ENCODE measurements around the gene PCBP2. TPM values are rescaled to one million over a fixed set of nuclear protein-coding genes. Genes with fewer than 3 reads are reported as not detected.
A peak's percentile ranks its signal among the peaks of the same experiment; 100 is the strongest.

The PCBP2 gene
- total and polyA plus RNA-seq, 2 experiments from 2014 or later = 100 to 143 TPM

DNA sequence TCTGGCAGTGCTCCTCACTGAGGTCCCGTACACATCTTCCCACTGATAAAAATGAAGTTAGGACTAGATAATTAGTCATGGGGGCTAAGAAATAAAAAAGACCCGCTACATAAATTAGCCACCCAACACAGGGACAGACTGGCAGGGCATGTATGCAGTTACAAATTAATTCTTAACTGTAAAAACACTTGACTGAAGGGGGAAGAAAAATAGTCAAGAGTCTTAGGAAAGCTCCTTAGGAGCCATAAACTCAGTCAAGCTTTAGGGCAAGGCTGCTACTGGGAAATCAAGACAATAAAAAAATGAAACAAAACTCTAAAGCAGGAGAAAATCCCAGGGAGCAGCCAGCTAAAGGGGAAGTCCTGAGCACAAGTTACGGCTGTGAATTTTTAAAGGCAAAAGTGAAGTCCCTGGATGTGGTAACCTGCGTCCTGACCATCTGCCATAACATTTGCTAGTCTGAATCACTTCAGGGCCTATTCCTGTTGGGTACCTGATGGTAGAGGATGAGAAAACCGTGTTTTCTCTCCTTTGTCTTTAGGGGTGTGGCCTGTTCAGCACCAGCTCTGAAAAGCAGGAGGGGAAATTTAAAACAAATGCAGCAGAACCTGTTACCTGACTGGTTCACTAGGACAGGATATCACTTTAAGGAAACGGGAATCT, 62.9 kb downstream of the PCBP2 start:
- peaks cover 44% of the 10 kb centered on the region for H3K36me3 ChIP-seq (ENCODE audit: low read depth)
- in situ Hi-C loops (cut with MboI) = no loop called here

DNA sequence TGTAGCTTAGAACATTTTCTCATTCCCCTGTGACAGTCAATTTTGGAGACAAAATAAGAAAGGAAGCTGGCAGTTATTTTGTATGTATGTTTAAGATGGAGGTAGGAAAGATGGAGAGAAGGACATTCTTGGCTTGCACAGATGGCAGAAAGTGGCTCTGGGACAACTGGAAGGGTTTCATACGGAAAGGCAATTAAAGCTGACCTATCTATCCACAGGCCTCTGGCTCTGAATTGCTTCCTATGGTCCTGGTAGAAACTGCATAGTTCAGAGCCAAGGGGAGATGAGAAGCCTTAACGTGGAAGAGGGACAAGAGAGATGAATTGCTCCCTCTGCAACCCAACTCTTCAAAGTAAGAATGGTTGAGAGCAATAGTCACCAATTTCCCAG, 63.4 kb downstream of the PCBP2 start:
- Histone ChIP-seq H3K36me3 (ENCODE audit: low read depth) (peaks cover 45% of the 10 kb centered on the region), H3K79me2 (ENCODE audit: insufficient read depth) (no peaks in the 10 kb centered on the region), H3K4me1 (ENCODE audit: insufficient read depth) (no peaks in the 10 kb centered on the region), H3K9me3 (ENCODE audit: low read depth) (no peaks in the 10 kb centered on the region), H3K4me3 (no peak overlapping the region), H4K20me1 (ENCODE audit: insufficient read depth) (no peaks in the 10 kb centered on the region), H3K9ac (no peak overlapping the region), H3K27me3 (replicated peaks; ENCODE audit: insufficient read depth) (no peaks in the 10 kb centered on the region), H3F3A (ENCODE audit: insufficient read depth) (peaks cover 6% of the 10 kb centered on the region; the same call in 1 of the 2 replicates), H3K9me2 (ENCODE audit: insufficient read depth) (no peaks in the 10 kb centered on the region), H2AFZ (no peak overlapping the region), H3K4me2 (ENCODE audit: unreplicated experiment) (no peak overlapping the region), H3K27ac (no peak overlapping the region)
- 29 to 57% methylated on average over 2 of the region's 2 CpGs for WGBS, 2 experiments (ENCODE audit: low coverage in 1 of 2, low lambda C conversion rate in 2 of 2, missing lambda C conversion rate in 2 of 2)
- TF ChIP-seq EZH2 (IDR thresholded peaks at IDR 0.05; ENCODE audit: insufficient read depth, poor library complexity, severe bottlenecking) = no peak
- TF ChIP-seq EZH2phosphoT487 (IDR thresholded peaks at IDR 0.05; ENCODE audit: insufficient read depth, low read depth) = no peak
- in situ Hi-C loops (cut with MboI) = no loop called here
- DNase-seq = no peak

More for the DNA sequence above, 62.9 kb downstream of the PCBP2 start:
- Histone ChIP-seq H4K20me1 (ENCODE audit: insufficient read depth) (no peaks in the 10 kb centered on the region), H3K4me2 (ENCODE audit: unreplicated experiment) (no peak overlapping the region), H3K4me3 (no peak overlapping the region), H3K27me3 (replicated peaks; ENCODE audit: insufficient read depth) (no peaks in the 10 kb centered on the region), H3K9me3 (ENCODE audit: low read depth) (no peaks in the 10 kb centered on the region), H2AFZ (no peak overlapping the region), H3K9me2 (ENCODE audit: insufficient read depth) (no peaks in the 10 kb centered on the region), H3K27ac (no peak overlapping the region), H3F3A (ENCODE audit: insufficient read depth) (peaks cover 6% of the 10 kb centered on the region; the same call in 1 of the 2 replicates), H3K4me1 (ENCODE audit: insufficient read depth) (no peaks in the 10 kb centered on the region), H3K9ac (no peak overlapping the region), H3K79me2 (ENCODE audit: insufficient read depth) (no peaks in the 10 kb centered on the region)
- DNase-seq = no peak
- 78 to 80% methylated on average over 6 of the region's 6 CpGs for WGBS, 2 experiments (ENCODE audit: low coverage in 1 of 2, low lambda C conversion rate in 2 of 2, missing lambda C conversion rate in 2 of 2)
- TF ChIP-seq EZH2 (IDR thresholded peaks at IDR 0.05; ENCODE audit: insufficient read depth, poor library complexity, severe bottlenecking) = no peak
- no peak for TF ChIP-seq EZH2phosphoT487 (IDR thresholded peaks at IDR 0.05; ENCODE audit: insufficient read depth, low read depth)

DNA sequence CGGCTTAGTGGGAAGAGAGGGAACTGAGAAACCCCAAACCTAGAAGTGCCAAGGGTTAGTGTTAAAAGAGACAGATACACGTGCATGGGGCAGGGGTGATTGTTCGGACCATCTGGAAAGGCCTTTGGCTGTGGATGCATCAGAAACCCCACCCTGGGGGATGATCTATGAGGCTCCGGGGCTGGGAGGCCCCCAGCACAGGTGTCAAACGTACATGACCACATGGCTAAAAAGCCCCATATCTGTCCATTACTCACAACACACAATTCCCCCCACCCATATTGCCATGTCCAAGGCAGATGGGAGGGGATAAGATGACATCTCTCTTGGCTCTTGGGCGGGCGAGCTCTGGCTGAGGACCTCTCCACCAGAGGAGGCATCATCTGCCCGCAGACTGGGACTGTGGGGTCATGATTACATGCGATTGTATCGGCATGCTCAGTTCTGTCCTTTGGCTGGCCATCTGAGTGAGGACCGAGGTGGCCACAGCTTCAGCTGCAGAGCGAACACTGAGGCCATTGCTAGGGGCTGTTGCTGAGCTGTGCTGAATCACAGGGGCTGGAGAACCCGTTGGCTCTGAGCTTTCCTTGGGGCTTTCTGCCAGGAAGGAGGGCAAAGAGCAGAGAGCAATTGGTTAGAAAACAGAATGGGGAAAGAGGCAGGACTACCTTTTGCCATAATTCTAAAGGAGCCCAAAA, 65.0 kb downstream of the PCBP2 start:
- no peaks in the 10 kb centered on the region for H3K27me3 ChIP-seq (replicated peaks; ENCODE audit: insufficient read depth)
- H3F3A ChIP-seq (ENCODE audit: insufficient read depth) = no peaks in the 10 kb centered on the region
- no peak overlapping the region for H3K9ac ChIP-seq
- no peaks in the 10 kb centered on the region for H3K9me2 ChIP-seq (ENCODE audit: insufficient read depth)
- no peak overlapping the region for H3K4me3 ChIP-seq
- H3K4me1 ChIP-seq (ENCODE audit: insufficient read depth) = no peaks in the 10 kb centered on the region
- no peaks in the 10 kb centered on the region for H3K9me3 ChIP-seq (ENCODE audit: low read depth)
- H3K4me2 ChIP-seq (ENCODE audit: unreplicated experiment) = no peak overlapping the region
- WGBS, 2 experiments (ENCODE audit: low coverage in 1 of 2, low lambda C conversion rate in 2 of 2, missing lambda C conversion rate in 2 of 2) = 87 to 88% methylated on average over 13 of the region's 13 CpGs
- H3K27ac ChIP-seq = no peak overlapping the region
- peaks cover 54% of the 10 kb centered on the region for H3K36me3 ChIP-seq (ENCODE audit: low read depth)
- in situ Hi-C loops (cut with MboI) = no loop called here
- no peaks in the 10 kb centered on the region for H4K20me1 ChIP-seq (ENCODE audit: insufficient read depth)
- H2AFZ ChIP-seq = no peak overlapping the region
- no peak for TF ChIP-seq EZH2 (IDR thresholded peaks at IDR 0.05; ENCODE audit: insufficient read depth, poor library complexity, severe bottlenecking)
- TF ChIP-seq EZH2phosphoT487 (IDR thresholded peaks at IDR 0.05; ENCODE audit: insufficient read depth, low read depth) = no peak
- no peak for DNase-seq
- no peaks in the 10 kb centered on the region for H3K79me2 ChIP-seq (ENCODE audit: insufficient read depth)

DNA sequence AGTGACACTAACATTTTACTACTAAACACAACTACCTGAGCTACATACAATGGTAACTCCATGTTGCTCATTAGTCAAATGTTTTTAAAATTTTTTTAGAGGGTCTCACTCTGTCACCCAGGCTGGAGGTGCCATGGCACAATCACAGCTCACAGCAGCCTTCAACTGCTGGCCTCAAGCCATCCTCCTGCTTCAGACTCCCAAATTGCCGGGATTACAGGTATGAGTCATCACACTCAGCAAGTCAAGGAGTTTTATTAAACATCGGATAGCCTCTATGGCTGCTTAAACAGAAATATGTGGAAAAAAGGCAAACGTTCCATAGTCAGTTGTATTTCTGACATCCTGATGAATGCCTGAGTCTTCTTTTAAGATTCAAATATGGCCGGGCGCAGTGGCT, 66.5 kb downstream of the PCBP2 start:
- in situ Hi-C loops (cut with MboI) = no loop called here
- WGBS, 2 experiments (ENCODE audit: low coverage in 1 of 2, low lambda C conversion rate in 2 of 2, missing lambda C conversion rate in 2 of 2) = 76% methylated on average over 5 of the region's 5 CpGs
- H3K9ac ChIP-seq = no peak overlapping the region

More for the DNA sequence above, 66.5 kb downstream of the PCBP2 start:
- H4K20me1 ChIP-seq (ENCODE audit: insufficient read depth) = no peaks in the 10 kb centered on the region
- no peaks in the 10 kb centered on the region for H3K4me1 ChIP-seq (ENCODE audit: insufficient read depth)
- peak; percentile 29 for DNase-seq
- no peak for TF ChIP-seq EZH2 (IDR thresholded peaks at IDR 0.05; ENCODE audit: insufficient read depth, poor library complexity, severe bottlenecking)
- no peaks in the 10 kb centered on the region for H3F3A ChIP-seq (ENCODE audit: insufficient read depth)
- peaks cover 55% of the 10 kb centered on the region for H3K36me3 ChIP-seq (ENCODE audit: low read depth)
- no peak overlapping the region for H3K27ac ChIP-seq
- H3K27me3 ChIP-seq (replicated peaks; ENCODE audit: insufficient read depth) = no peaks in the 10 kb centered on the region
- H3K9me2 ChIP-seq (ENCODE audit: insufficient read depth) = no peaks in the 10 kb centered on the region
- no peaks in the 10 kb centered on the region for H3K9me3 ChIP-seq (ENCODE audit: low read depth)
- no peak overlapping the region for H3K4me2 ChIP-seq (ENCODE audit: unreplicated experiment)
- no peak overlapping the region for H2AFZ ChIP-seq
- H3K4me3 ChIP-seq = no peak overlapping the region
- H3K79me2 ChIP-seq (ENCODE audit: insufficient read depth) = no peaks in the 10 kb centered on the region

All from GM23248 (cell line).